ENCODE data around the gene YWHAQ. TPM values are rescaled to one million over a fixed set of nuclear protein-coding genes. Genes with fewer than 3 reads are reported as not detected.

Gene YWHAQ
- total and polyA plus RNA-seq, 9 of the 15 experiments (the other 6 are each of a cell fraction or from before 2014, with no cell fraction given): 63.1 to 359 (median 203) TPM

DNA sequence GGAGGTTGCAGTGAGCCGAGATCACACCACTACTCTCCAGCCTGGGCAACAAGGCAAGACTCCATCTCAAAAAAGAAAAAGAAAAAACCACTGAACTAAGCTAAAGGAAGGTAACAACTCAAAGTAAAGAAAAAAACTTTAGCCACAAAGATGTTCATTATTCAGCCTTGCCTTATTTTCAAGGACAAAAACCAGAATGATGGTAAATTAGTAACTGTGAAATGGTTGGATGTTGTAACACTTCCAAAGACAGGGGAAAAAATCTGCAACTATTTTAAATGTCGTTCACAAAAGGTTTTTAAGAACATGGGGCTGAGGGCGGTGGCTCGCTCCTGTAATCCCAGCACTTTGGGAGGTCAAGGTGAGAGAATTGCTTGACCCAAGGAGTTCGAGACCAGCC, 85.3 kb downstream of the YWHAQ start:
- no peaks in the 10 kb centered on the region for H3K9me1 ChIP-seq (ENCODE audit: control insufficient read depth, insufficient read depth, low read length)
- H3K36me3 ChIP-seq (ENCODE audit: control insufficient read depth, insufficient read depth, low read length): peaks cover 21% of the 10 kb centered on the region; the same call in 2 of the 3 replicates
- no peak for ATAC-seq
- no peaks in the 10 kb centered on the region for H3K27me3 ChIP-seq (ENCODE audit: control insufficient read depth in 2 of 2, insufficient read depth in 2 of 2, low read length in 2 of 2)
- H3K4me1 ChIP-seq (replicated peaks in 1 of 2; ENCODE audit: control insufficient read depth in 2 of 2, insufficient read depth in 2 of 2, low read length in 2 of 2): peaks cover 5 to 10% of the 10 kb centered on the region in 2 experiments; a peak in 3 of 5 replicates
- no peak overlapping the region for H3K27ac ChIP-seq (ENCODE audit: extremely low read depth, low read depth, low read length)
- no peaks in the 10 kb centered on the region for H4K20me1 ChIP-seq (replicated peaks; ENCODE audit: control insufficient read depth, insufficient read depth, low read length)
- 82% methylated on average over 5 of the region's 5 CpGs for WGBS (ENCODE audit: insufficient coverage, low coverage, missing lambda C conversion rate)
- intact Hi-C loops (cut with micrococcal nuclease): no loop called here
- H3K79me2 ChIP-seq (ENCODE audit: control insufficient read depth, insufficient read depth, low read length): peaks cover 84% of the 10 kb centered on the region
- no peak overlapping the region for H2AFZ ChIP-seq (ENCODE audit: low read depth, low read length)
- DNase-seq (ENCODE audit: extremely low read depth in 1 of 4, low spot score in 3 of 4): no peak
- TF ChIP-seq ZSCAN32 (CRISPR knock-in tag; IDR thresholded peaks at IDR 0.05) (no peak), MYC (IDR thresholded peaks at IDR 0.05; ENCODE audit: low read depth, low read length) (no peak), MYC (CRISPR knock-in tag; IDR thresholded peaks at IDR 0.05; ENCODE audit: borderline replicate concordance, low read depth) (no peak), NFIC (IDR thresholded peaks at IDR 0.05) (no peak), SMAD1 (IDR thresholded peaks at IDR 0.05; ENCODE audit: low read depth, low read length, partially characterized antibody) (no peak), NCOA6 (IDR thresholded peaks at IDR 0.05) (no peak), ETV1 (tag; conservative IDR thresholded peaks at IDR 0.05; ENCODE audit: low read depth) (no peak), NONO (IDR thresholded peaks at IDR 0.05; ENCODE audit: low read depth in 2 of 2, low read length in 1 of 2) (no peak), HSF4 (CRISPR knock-in tag; IDR thresholded peaks at IDR 0.05; ENCODE audit: borderline replicate concordance) (no peak), DIDO1 (tag; IDR thresholded peaks at IDR 0.05; ENCODE audit: low read depth) (no peak), POLR2AphosphoS2 (IDR thresholded peaks at IDR 0.05; ENCODE audit: low read length) (no peak)
- TF ChIP-seq, protein P1, sequence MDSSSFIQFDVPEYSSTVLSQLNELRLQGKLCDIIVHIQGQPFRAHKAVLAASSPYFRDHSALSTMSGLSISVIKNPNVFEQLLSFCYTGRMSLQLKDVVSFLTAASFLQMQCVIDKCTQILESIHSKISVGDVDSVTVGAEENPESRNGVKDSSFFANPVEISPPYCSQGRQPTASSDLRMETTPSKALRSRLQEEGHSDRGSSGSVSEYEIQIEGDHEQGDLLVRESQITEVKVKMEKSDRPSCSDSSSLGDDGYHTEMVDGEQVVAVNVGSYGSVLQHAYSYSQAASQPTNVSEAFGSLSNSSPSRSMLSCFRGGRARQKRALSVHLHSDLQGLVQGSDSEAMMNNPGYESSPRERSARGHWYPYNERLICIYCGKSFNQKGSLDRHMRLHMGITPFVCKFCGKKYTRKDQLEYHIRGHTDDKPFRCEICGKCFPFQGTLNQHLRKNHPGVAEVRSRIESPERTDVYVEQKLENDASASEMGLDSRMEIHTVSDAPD (CRISPR knock-in tag; IDR thresholded peaks at IDR 0.05): no peak
- TF ChIP-seq, protein P2, sequence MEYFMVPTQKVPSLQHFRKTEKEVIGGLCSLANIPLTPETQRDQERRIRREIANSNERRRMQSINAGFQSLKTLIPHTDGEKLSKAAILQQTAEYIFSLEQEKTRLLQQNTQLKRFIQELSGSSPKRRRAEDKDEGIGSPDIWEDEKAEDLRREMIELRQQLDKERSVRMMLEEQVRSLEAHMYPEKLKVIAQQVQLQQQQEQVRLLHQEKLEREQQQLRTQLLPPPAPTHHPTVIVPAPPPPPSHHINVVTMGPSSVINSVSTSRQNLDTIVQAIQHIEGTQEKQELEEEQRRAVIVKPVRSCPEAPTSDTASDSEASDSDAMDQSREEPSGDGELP (CRISPR knock-in tag; IDR thresholded peaks at IDR 0.05; ENCODE audit: borderline replicate concordance): no peak
- TF ChIP-seq, protein P3, sequence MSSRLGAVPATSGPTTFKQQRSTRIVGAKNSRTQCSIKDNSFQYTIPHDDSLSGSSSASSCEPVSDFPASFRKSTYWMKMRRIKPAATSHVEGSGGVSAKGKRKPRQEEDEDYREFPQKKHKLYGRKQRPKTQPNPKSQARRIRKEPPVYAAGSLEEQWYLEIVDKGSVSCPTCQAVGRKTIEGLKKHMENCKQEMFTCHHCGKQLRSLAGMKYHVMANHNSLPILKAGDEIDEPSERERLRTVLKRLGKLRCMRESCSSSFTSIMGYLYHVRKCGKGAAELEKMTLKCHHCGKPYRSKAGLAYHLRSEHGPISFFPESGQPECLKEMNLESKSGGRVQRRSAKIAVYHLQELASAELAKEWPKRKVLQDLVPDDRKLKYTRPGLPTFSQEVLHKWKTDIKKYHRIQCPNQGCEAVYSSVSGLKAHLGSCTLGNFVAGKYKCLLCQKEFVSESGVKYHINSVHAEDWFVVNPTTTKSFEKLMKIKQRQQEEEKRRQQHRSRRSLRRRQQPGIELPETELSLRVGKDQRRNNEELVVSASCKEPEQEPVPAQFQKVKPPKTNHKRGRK (tag; IDR thresholded peaks at IDR 0.05): no peak
- TF ChIP-seq, protein P4, sequence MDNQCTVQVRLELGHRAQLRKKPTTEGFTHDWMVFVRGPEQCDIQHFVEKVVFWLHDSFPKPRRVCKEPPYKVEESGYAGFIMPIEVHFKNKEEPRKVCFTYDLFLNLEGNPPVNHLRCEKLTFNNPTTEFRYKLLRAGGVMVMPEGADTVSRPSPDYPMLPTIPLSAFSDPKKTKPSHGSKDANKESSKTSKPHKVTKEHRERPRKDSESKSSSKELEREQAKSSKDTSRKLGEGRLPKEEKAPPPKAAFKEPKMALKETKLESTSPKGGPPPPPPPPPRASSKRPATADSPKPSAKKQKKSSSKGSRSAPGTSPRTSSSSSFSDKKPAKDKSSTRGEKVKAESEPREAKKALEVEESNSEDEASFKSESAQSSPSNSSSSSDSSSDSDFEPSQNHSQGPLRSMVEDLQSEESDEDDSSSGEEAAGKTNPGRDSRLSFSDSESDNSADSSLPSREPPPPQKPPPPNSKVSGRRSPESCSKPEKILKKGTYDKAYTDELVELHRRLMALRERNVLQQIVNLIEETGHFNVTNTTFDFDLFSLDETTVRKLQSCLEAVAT (IDR thresholded peaks at IDR 0.05): no peak
- no peaks in the 10 kb centered on the region for H3K9me3 ChIP-seq (replicated peaks; ENCODE audit: control insufficient read depth, insufficient read depth, low read depth, low read length)
- FAIRE-seq: no peak
- no peak overlapping the region for H3K4me3 ChIP-seq
- POLR2A ChIA-PET: interaction anchor here (0.7 to 1.7 kb wide), 3 partner anchors 9 to 10 kb away, joined by 3 to 10 read pairs (median 3); partner anchors contain the start of gene ADAM17
- no peak overlapping the region for H3K9ac ChIP-seq (ENCODE audit: insufficient read depth in 1 of 2, low read depth in 2 of 2, low read length in 2 of 2)
- BruUV-seq (replicated peaks): no TSS peak
- in situ Hi-C loops (cut with MboI): no loop called here
- H3K4me2 ChIP-seq (ENCODE audit: insufficient read depth, low read length): no peak overlapping the region
- CTCF ChIA-PET (ENCODE audit: low intra/inter-chr PET ratio): no interaction called here

Data from K562 (cell line).